ENCODE results near the gene F12.

- peak; percentile 86 for TF ChIP-seq CTCF (IDR thresholded peaks at IDR 0.05; ENCODE audit: low read length)
- no peak for TF ChIP-seq EZH2 (IDR thresholded peaks at IDR 0.05; ENCODE audit: borderline replicate concordance, low read length)
These were observed 40.3 kb downstream of the F12 start for GRCh38 chr5:177368869-177369644.

Measured in OCI-LY1 (cell line).